Glomerular visceral epithelial cell (primary cell): ENCODE measurements around the gene IQGAP1.
"Not testable (repeated sequence)": the region's sequence is repeated elsewhere in the genome, so short reads cannot be mapped to it uniquely, and the experiment has no call there.

Experiments
- DNase-seq: peaks from one replicate; pipeline ENCODE4 v3.0.0-alpha.2; 2016; ENCODE audit errors: extremely low spot score

The IQGAP1 gene

GRCh38 chr15:90411176-90411575, 23.1 kb downstream of the IQGAP1 start:
- DNase-seq, result no peak

GRCh38 chr15:90412356-90413194, 24.5 kb downstream of the IQGAP1 start:
- DNase-seq, result peak; percentile 26

- DNase-seq, result peak; percentile 49
Observed at GRCh38 chr15:90413411-90414379, 25.7 kb downstream of the IQGAP1 start.

- peak; percentile 74 for DNase-seq
Observed at GRCh38 chr15:90414408-90415028, 26.5 kb downstream of the IQGAP1 start.

GRCh38 chr15:90416052-90416451, 28.0 kb downstream of the IQGAP1 start:
- not testable (repeated sequence) for DNase-seq

GRCh38 chr15:90418627-90419026, 30.6 kb downstream of the IQGAP1 start:
- DNase-seq, result no peak

- no peak for DNase-seq
Observed at GRCh38 chr15:90419206-90419605, 31.2 kb downstream of the IQGAP1 start.

- DNase-seq, result peak; percentile 71
Observed at GRCh38 chr15:90419738-90420406, 31.8 kb downstream of the IQGAP1 start.

- DNase-seq, result no peak
Observed at GRCh38 chr15:90420451-90420850, 32.4 kb downstream of the IQGAP1 start.

- no peak for DNase-seq
Observed at GRCh38 chr15:90421527-90421926, 33.5 kb downstream of the IQGAP1 start.

- DNase-seq, result no peak
Observed at GRCh38 chr15:90422043-90422442, 34.0 kb downstream of the IQGAP1 start.

GRCh38 chr15:90422936-90423335, 34.9 kb downstream of the IQGAP1 start:
- DNase-seq, result no peak

- no peak for DNase-seq
Observed at GRCh38 chr15:90423801-90424319, 35.8 kb downstream of the IQGAP1 start.

GRCh38 chr15:90425726-90426346, 37.8 kb downstream of the IQGAP1 start:
- DNase-seq, result no peak

GRCh38 chr15:90427185-90427584, 39.1 kb downstream of the IQGAP1 start:
- DNase-seq, result no peak

- no peak for DNase-seq
Observed at GRCh38 chr15:90432253-90432652, 44.2 kb downstream of the IQGAP1 start.

GRCh38 chr15:90435652-90436337, 47.8 kb downstream of the IQGAP1 start:
- DNase-seq, result no peak

- DNase-seq, result no peak
Observed at GRCh38 chr15:90436952-90437351, 48.9 kb downstream of the IQGAP1 start.

- no peak for DNase-seq
Observed at GRCh38 chr15:90437516-90437915, 49.5 kb downstream of the IQGAP1 start.

GRCh38 chr15:90439946-90440345, 51.9 kb downstream of the IQGAP1 start:
- no peak for DNase-seq
